ENCODE results near the gene ZNF672.

DNA sequence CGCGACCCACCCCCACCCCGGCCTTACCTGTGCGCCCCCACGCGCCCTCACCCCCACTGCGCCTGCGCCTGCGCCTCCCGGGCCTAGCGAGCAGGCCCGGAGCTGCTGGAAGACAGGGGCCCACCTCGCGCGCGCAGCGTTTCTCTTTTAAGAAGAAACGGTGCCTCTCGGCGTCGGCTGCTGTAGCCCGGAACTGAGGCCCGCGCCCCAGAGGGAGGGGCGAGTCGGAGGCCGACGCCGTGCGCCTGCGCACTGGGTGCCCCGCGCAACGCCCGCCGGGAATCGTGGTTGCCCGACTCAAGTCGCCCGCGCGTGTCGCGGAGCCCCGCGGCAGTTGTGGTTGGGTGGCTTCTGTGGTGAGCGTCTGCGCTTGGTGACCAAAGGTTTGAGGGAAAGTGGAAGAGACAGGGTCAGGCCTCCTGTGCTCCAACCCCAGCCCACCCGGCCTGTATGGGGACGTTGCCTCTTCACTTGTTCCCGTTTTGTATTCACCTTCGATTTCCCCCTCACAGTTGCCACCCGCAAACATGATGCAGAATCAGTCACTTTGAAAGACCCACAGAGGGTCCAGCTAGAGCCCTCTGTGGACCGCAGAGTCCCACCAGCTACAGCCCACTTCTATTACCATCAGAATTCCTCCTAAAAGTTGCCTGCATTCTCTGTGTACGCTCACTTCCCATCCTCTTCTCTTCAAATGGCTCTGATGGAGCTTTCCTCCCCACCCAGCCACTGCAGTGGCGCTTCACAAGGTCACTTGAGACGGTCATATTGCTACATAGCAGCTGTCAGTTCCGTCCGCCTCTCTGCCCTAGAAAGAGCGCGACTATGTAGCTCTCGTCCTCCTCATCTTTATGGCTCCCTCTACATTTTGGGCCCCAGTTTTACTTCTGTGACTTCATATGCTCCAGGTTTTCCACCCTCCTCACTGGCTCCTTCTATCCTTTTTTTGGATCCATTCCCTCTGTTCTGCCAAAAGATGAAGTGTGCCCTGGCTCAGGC is 21.2 kb downstream of the ZNF672 start, which contains the start of gene ZNF692:
- TF ChIP-seq, protein P1, sequence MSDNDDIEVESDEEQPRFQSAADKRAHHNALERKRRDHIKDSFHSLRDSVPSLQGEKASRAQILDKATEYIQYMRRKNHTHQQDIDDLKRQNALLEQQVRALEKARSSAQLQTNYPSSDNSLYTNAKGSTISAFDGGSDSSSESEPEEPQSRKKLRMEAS (IDR thresholded peaks at IDR 0.05; ENCODE audit: low read depth, low read length): peak; percentile 65
- TF ChIP-seq, protein P2, sequence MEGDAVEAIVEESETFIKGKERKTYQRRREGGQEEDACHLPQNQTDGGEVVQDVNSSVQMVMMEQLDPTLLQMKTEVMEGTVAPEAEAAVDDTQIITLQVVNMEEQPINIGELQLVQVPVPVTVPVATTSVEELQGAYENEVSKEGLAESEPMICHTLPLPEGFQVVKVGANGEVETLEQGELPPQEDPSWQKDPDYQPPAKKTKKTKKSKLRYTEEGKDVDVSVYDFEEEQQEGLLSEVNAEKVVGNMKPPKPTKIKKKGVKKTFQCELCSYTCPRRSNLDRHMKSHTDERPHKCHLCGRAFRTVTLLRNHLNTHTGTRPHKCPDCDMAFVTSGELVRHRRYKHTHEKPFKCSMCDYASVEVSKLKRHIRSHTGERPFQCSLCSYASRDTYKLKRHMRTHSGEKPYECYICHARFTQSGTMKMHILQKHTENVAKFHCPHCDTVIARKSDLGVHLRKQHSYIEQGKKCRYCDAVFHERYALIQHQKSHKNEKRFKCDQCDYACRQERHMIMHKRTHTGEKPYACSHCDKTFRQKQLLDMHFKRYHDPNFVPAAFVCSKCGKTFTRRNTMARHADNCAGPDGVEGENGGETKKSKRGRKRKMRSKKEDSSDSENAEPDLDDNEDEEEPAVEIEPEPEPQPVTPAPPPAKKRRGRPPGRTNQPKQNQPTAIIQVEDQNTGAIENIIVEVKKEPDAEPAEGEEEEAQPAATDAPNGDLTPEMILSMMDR (IDR thresholded peaks at IDR 0.05; ENCODE audit: low read depth, low read length): no peak
